ENCODE data around the gene PVRIG. TPM values are rescaled to one million over a fixed set of nuclear protein-coding genes. Genes with fewer than 3 reads are reported as not detected.
"Not testable (repeated sequence)": the region's sequence is repeated elsewhere in the genome, so short reads cannot be mapped to it uniquely, and the experiment has no call there.

Gene PVRIG
- total and polyA plus RNA-seq, 2 donors (not counting 1 experiment from before 2014, with no cell fraction given) = 16.2 to 51.2 TPM

DNA sequence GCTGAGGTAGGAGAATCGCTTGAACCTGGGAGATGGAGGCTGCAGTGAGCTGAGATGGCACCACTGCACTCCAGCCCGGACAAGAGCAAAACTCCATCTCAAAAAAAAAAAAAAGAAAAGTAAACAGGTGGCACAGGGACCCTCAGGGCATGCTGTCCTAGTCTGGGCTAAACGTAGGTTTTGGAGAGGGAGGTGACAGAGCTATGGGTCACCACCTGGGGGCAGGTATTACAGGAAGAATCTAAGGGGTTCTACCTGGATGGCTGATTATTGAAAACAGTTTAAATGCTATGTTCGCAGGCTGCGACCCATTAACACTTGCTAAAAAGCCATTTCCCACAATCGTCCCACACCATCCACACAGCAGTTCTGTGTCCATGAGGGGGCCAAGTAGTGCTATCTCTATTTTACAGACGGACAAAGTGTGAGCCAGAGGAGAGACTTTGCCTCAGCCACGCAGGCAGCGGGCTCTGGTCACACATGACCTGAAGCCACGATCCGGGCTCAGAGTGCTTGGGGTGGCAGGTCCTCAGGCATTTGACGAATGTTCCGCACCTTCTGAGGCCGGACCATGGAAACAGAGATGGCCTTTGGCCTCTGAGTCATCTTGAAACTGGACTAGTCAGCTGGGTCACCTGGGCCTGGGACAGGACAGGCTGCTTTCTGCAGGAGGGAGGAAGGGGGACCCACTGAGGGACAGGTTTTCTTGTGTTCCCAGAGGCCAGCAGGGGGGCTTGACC is 49.7 kb downstream of the PVRIG start:
- H2AFZ ChIP-seq (ENCODE audit: insufficient read depth, low read depth, low read length, poor library complexity, severe bottlenecking); ATAC-seq (ENCODE audit: low read depth); H3K9me3 ChIP-seq (ENCODE audit: control extremely low read depth in 1 of 3, control insufficient read depth in 2 of 3, insufficient read depth in 1 of 3, low read length in 2 of 3); H3K27me3 Mint-ChIP-seq; H3K4me3 ChIP-seq (ENCODE audit: control extremely low read depth in 1 of 5, extremely low read depth in 1 of 5, insufficient read depth in 1 of 5, low read depth in 2 of 5, low read length in 4 of 5); H3K4me1 ChIP-seq (ENCODE audit: control insufficient read depth in 2 of 2, insufficient read depth in 2 of 2, low read length in 2 of 2); POLR2A ChIA-PET; H3K4me3 Mint-ChIP-seq; H3K4me2 ChIP-seq (replicated peaks; ENCODE audit: low read depth, low read length, poor library complexity, severe bottlenecking); H4K20me1 ChIP-seq (ENCODE audit: control insufficient read depth, insufficient read depth, low read length, poor library complexity, severe bottlenecking); H3K9me3 Mint-ChIP-seq (ENCODE audit: insufficient read depth); DNase-seq; CTCF ChIA-PET; H3K9ac ChIP-seq (ENCODE audit: low read length); H3K27me3 ChIP-seq (replicated peaks in 1 of 4; ENCODE audit: control extremely low read depth in 1 of 4, control insufficient read depth in 3 of 4, insufficient read depth in 4 of 4, low read length in 3 of 4); H3K27ac Mint-ChIP-seq; H3K36me3 ChIP-seq (replicated peaks in 1 of 2; ENCODE audit: control extremely low read depth in 1 of 2, control insufficient read depth in 1 of 2, extremely low read depth in 1 of 2, insufficient read depth in 2 of 2, low read length in 1 of 2); H3K27ac ChIP-seq (ENCODE audit: low read length in 2 of 2): not testable (repeated sequence)
- H3K4me1 Mint-ChIP-seq = peaks cover 24% of the 10 kb centered on the region
- intact Hi-C loops (cut with micrococcal nuclease) = loop anchor here (5.0 to 10.0 kb wide), 2 partner anchors 75 to 122 kb away; partner anchors contain the start of gene LAMTOR4
- WGBS (ENCODE audit: insufficient coverage) = 91% methylated on average over 12 of the region's 14 CpGs
- H3K79me2 ChIP-seq (ENCODE audit: control insufficient read depth, insufficient read depth, low read length) = peaks cover 14% of the 10 kb centered on the region

DNA sequence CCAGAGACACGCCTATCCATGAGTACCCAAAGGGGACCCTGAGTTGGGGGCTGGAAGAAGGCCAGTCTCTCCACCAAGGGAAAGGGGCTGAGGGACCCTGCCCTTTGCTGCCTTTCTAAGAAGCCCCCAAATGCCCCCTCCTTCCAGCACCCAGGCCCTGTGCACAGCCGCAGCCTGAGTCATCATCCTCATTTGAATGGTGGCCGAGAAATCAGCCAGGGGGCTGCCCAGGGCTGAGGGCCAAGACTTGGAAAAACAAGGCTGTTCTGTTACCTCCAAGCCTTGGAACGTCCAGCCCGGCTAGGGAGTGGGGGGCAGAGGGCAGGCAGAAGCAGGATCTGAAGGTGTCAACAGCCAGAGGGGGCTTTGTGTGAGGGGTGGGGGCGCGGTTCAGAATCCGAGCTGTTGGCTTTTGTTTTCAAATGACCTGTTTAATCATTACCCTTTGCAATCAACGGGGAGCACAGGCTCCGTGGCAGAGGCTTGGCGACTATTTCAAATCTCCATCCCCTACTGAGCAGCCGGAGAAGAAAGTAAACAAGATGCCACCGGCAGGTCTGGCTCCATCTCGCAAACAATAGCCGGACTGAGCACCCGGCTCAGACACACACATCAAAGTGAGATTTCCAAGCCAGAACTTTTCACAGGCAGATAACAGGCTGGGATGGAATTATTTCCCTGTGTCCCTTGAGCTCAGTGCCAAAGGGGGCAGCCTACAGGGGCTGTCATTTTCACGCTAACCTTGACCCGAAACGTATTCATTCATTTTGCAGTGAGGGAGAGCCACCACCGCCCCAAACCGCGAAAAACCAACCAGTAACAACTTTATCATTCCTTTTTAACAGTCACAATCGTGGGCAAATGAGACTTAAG is 50.5 kb downstream of the PVRIG start:
- H3K36me3 ChIP-seq (replicated peaks in 1 of 2; ENCODE audit: control extremely low read depth in 1 of 2, control insufficient read depth in 1 of 2, extremely low read depth in 1 of 2, insufficient read depth in 2 of 2, low read length in 1 of 2); H3K27me3 Mint-ChIP-seq; H3K9ac ChIP-seq (ENCODE audit: low read length); DNase-seq; H3K9me3 ChIP-seq (ENCODE audit: control extremely low read depth in 1 of 3, control insufficient read depth in 2 of 3, insufficient read depth in 1 of 3, low read length in 2 of 3); H4K20me1 ChIP-seq (ENCODE audit: control insufficient read depth, insufficient read depth, low read length, poor library complexity, severe bottlenecking); H2AFZ ChIP-seq (ENCODE audit: insufficient read depth, low read depth, low read length, poor library complexity, severe bottlenecking); CTCF ChIA-PET; H3K27me3 ChIP-seq (replicated peaks in 1 of 4; ENCODE audit: control extremely low read depth in 1 of 4, control insufficient read depth in 3 of 4, insufficient read depth in 4 of 4, low read length in 3 of 4); H3K27ac ChIP-seq (ENCODE audit: low read length in 2 of 2); H3K9me3 Mint-ChIP-seq (ENCODE audit: insufficient read depth); H3K4me1 ChIP-seq (ENCODE audit: control insufficient read depth in 2 of 2, insufficient read depth in 2 of 2, low read length in 2 of 2); ATAC-seq (ENCODE audit: low read depth); H3K27ac Mint-ChIP-seq; H3K4me3 ChIP-seq (ENCODE audit: control extremely low read depth in 1 of 5, extremely low read depth in 1 of 5, insufficient read depth in 1 of 5, low read depth in 2 of 5, low read length in 4 of 5); POLR2A ChIA-PET; H3K4me2 ChIP-seq (replicated peaks; ENCODE audit: low read depth, low read length, poor library complexity, severe bottlenecking): not testable (repeated sequence)
- Mint-ChIP-seq H3K4me1 (peaks cover 29% of the 10 kb centered on the region), H3K4me3 (peak overlapping the region; percentile 86)
- 62% methylated on average over 7 of the region's 23 CpGs for WGBS (ENCODE audit: insufficient coverage)
- H3K79me2 ChIP-seq (ENCODE audit: control insufficient read depth, insufficient read depth, low read length) = peaks cover 14% of the 10 kb centered on the region
- intact Hi-C loops (cut with micrococcal nuclease) = loop anchor here (5.0 to 10.0 kb wide), 2 partner anchors 75 to 123 kb away; partner anchors contain the start of gene LAMTOR4

Other genes with a start within 250 kb of the PVRIG start
- not detected in 2 replicates for gene AZGP1, start 243.9 kb upstream of the PVRIG start, total RNA-seq
- not detected in 2 replicates for gene AZGP1, start 243.9 kb upstream of the PVRIG start, polyA plus RNA-seq
- 89.3 and 97.4 TPM in 2 replicates for gene ZKSCAN1, start 204.4 kb upstream of the PVRIG start, total RNA-seq
- 12.9 and 14.0 TPM in 2 replicates for gene ZKSCAN1, start 204.4 kb upstream of the PVRIG start, polyA plus RNA-seq
- 12.9 and 13.2 TPM in 2 replicates for gene ZSCAN21, start 170.2 kb upstream of the PVRIG start, total RNA-seq
- 6.7 and 8.3 TPM in 2 replicates for gene ZSCAN21, start 170.2 kb upstream of the PVRIG start, polyA plus RNA-seq
- gene ZNF3, start 138.2 kb upstream of the PVRIG start, total RNA-seq = 44.8 and 48.5 TPM in 2 replicates
- gene ZNF3, start 138.2 kb upstream of the PVRIG start, polyA plus RNA-seq = 19.2 and 21.5 TPM in 2 replicates
- gene COPS6, start 131.0 kb upstream of the PVRIG start, total RNA-seq = 75.1 and 79.6 TPM in 2 replicates
- 68.6 and 76.5 TPM in 2 replicates for gene COPS6, start 131.0 kb upstream of the PVRIG start, polyA plus RNA-seq
- gene MCM7, start 118.6 kb upstream of the PVRIG start, total RNA-seq = 147 and 154 TPM in 2 replicates
- 171 and 190 TPM in 2 replicates for gene MCM7, start 118.6 kb upstream of the PVRIG start, polyA plus RNA-seq
- gene AP4M1, start 118.3 kb upstream of the PVRIG start, total RNA-seq = 17.6 and 18.3 TPM in 2 replicates
- gene AP4M1, start 118.3 kb upstream of the PVRIG start, polyA plus RNA-seq = 7.7 and 9.0 TPM in 2 replicates
- 65.2 and 65.8 TPM in 2 replicates for gene TAF6, start 100.6 kb upstream of the PVRIG start, total RNA-seq
- 35.5 and 48.3 TPM in 2 replicates for gene TAF6, start 100.6 kb upstream of the PVRIG start, polyA plus RNA-seq
- 13.9 and 16.8 TPM in 2 replicates for gene CNPY4, start 100.3 kb upstream of the PVRIG start, total RNA-seq
- gene CNPY4, start 100.3 kb upstream of the PVRIG start, polyA plus RNA-seq = 8.0 and 9.0 TPM in 2 replicates
- gene MBLAC1, start 93.0 kb upstream of the PVRIG start, total RNA-seq = 4.5 TPM in 2 replicates
- 1.4 and 1.6 TPM in 2 replicates for gene MBLAC1, start 93.0 kb upstream of the PVRIG start, polyA plus RNA-seq
- 214 TPM in 2 replicates for gene LAMTOR4, start 71.0 kb upstream of the PVRIG start, total RNA-seq
- 393 and 448 TPM in 2 replicates for gene LAMTOR4, start 71.0 kb upstream of the PVRIG start, polyA plus RNA-seq
- 71.2 and 75.8 TPM in 2 replicates for gene TRAPPC14, start 61.2 kb upstream of the PVRIG start, total RNA-seq
- gene TRAPPC14, start 61.2 kb upstream of the PVRIG start, polyA plus RNA-seq = 55.3 and 64.8 TPM in 2 replicates
- gene GAL3ST4, start 51.3 kb upstream of the PVRIG start, total RNA-seq = 0.44 and 0.74 TPM in 2 replicates
- gene GAL3ST4, start 51.3 kb upstream of the PVRIG start, polyA plus RNA-seq = 1.1 and 3.0 TPM in 2 replicates
- gene GPC2, start 42.6 kb upstream of the PVRIG start, total RNA-seq = 4.1 and 6.1 TPM in 2 replicates
- 3.9 and 7.7 TPM in 2 replicates for gene GPC2, start 42.6 kb upstream of the PVRIG start, polyA plus RNA-seq
- gene STAG3, start 42.0 kb upstream of the PVRIG start, total RNA-seq = 22.0 and 24.8 TPM in 2 replicates
- gene STAG3, start 42.0 kb upstream of the PVRIG start, polyA plus RNA-seq = 10.8 and 33.4 TPM in 2 replicates
- not detected in 2 replicates for gene SPDYE3, start 87.8 kb downstream of the PVRIG start, total RNA-seq
- not detected in 2 replicates for gene SPDYE3, start 87.8 kb downstream of the PVRIG start, polyA plus RNA-seq
- gene PILRB, start 138.2 kb downstream of the PVRIG start, total RNA-seq = 162 and 174 TPM in 2 replicates
- gene PILRB, start 138.2 kb downstream of the PVRIG start, polyA plus RNA-seq = 304 and 391 TPM in 2 replicates
- 9.8 and 10.3 TPM in 2 replicates for gene PILRA, start 153.5 kb downstream of the PVRIG start, total RNA-seq
- 8.4 and 23.0 TPM in 2 replicates for gene PILRA, start 153.5 kb downstream of the PVRIG start, polyA plus RNA-seq
- gene ZCWPW1, start 208.8 kb downstream of the PVRIG start, total RNA-seq = 22.7 and 28.0 TPM in 2 replicates
- gene ZCWPW1, start 208.8 kb downstream of the PVRIG start, polyA plus RNA-seq = 11.3 and 16.5 TPM in 2 replicates
- gene MEPCE, start 209.9 kb downstream of the PVRIG start, total RNA-seq = 90.6 and 96.3 TPM in 2 replicates
- 54.5 and 57.2 TPM in 2 replicates for gene MEPCE, start 209.9 kb downstream of the PVRIG start, polyA plus RNA-seq
- gene PPP1R35, start 216.5 kb downstream of the PVRIG start, total RNA-seq = 55.2 and 60.5 TPM in 2 replicates
- 65.0 and 104 TPM in 2 replicates for gene PPP1R35, start 216.5 kb downstream of the PVRIG start, polyA plus RNA-seq
- 2.9 and 3.7 TPM in 2 replicates for gene SPACDR, start 244.3 kb downstream of the PVRIG start, total RNA-seq
- 2.1 and 2.9 TPM in 2 replicates for gene SPACDR, start 244.3 kb downstream of the PVRIG start, polyA plus RNA-seq